ENCODE data around the gene C13orf46. TPM values are rescaled to one million over a fixed set of nuclear protein-coding genes. Genes with fewer than 3 reads are reported as not detected.

The C13orf46 gene
- total and polyA plus RNA-seq, 10 of the 15 experiments (the other 5 are each of a cell fraction or from before 2014, with no cell fraction given) = 0.01 to 0.18 (median 0.09) TPM; not detected in 6

DNA sequence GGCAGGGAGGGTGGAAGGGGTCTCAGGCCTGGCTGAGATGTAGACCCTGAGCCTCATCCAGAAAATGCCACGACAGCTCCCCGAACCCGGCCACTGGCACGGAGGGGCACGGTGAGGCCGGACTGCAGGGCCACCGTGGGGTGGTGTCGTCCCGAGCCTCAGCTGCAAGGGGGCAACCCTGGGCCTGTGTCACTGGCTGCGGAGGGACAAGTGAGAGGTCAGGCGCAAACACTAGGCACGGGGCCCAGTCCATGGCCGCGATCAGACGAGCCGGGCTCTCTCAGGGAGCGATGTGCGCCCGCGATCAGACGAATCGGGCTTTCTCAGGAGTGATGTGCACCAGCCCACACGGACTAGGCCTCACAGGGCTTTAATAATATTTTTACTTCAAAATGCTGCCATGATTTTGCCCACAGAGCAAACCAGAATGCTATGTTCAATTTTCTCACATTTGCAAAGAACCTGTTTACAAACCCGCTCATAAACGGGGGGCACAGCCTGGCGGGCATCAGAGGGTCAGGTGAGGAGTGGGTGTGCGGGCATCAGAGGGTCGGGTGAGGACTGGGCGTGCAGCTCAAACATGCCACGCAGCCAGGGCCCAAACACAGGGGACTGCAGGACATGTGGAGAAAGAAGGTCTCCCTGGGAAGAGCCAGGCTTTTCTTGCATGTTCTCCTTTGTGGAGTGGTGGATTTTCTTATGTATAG, 42.6 kb upstream of the C13orf46 start (continued):
- TF ChIP-seq, protein P1, sequence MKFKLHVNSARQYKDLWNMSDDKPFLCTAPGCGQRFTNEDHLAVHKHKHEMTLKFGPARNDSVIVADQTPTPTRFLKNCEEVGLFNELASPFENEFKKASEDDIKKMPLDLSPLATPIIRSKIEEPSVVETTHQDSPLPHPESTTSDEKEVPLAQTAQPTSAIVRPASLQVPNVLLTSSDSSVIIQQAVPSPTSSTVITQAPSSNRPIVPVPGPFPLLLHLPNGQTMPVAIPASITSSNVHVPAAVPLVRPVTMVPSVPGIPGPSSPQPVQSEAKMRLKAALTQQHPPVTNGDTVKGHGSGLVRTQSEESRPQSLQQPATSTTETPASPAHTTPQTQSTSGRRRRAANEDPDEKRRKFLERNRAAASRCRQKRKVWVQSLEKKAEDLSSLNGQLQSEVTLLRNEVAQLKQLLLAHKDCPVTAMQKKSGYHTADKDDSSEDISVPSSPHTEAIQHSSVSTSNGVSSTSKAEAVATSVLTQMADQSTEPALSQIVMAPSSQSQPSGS (IDR thresholded peaks at IDR 0.05; ENCODE audit: low read length) = no peak
- TF ChIP-seq BRCA1 (IDR thresholded peaks at IDR 0.05; ENCODE audit: low read depth, low read length) (no peak), SIX5 (IDR thresholded peaks at IDR 0.05; ENCODE audit: low read depth, low read length, severe bottlenecking) (no peak), SMAD1 (IDR thresholded peaks at IDR 0.05; ENCODE audit: low read depth, partially characterized antibody) (no peak), CHD2 (IDR thresholded peaks at IDR 0.05; ENCODE audit: borderline replicate concordance, low read depth, low read length) (no peak), NR2C2 (IDR thresholded peaks at IDR 0.05; ENCODE audit: borderline replicate concordance, control insufficient read depth, insufficient read length, low read depth) (no peak)
- TF ChIP-seq, protein P2, sequence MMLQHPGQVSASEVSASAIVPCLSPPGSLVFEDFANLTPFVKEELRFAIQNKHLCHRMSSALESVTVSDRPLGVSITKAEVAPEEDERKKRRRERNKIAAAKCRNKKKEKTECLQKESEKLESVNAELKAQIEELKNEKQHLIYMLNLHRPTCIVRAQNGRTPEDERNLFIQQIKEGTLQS (IDR thresholded peaks at IDR 0.05; ENCODE audit: borderline replicate concordance, extremely low read depth, low read depth, low read length) = no peak
- TF ChIP-seq, protein P3, sequence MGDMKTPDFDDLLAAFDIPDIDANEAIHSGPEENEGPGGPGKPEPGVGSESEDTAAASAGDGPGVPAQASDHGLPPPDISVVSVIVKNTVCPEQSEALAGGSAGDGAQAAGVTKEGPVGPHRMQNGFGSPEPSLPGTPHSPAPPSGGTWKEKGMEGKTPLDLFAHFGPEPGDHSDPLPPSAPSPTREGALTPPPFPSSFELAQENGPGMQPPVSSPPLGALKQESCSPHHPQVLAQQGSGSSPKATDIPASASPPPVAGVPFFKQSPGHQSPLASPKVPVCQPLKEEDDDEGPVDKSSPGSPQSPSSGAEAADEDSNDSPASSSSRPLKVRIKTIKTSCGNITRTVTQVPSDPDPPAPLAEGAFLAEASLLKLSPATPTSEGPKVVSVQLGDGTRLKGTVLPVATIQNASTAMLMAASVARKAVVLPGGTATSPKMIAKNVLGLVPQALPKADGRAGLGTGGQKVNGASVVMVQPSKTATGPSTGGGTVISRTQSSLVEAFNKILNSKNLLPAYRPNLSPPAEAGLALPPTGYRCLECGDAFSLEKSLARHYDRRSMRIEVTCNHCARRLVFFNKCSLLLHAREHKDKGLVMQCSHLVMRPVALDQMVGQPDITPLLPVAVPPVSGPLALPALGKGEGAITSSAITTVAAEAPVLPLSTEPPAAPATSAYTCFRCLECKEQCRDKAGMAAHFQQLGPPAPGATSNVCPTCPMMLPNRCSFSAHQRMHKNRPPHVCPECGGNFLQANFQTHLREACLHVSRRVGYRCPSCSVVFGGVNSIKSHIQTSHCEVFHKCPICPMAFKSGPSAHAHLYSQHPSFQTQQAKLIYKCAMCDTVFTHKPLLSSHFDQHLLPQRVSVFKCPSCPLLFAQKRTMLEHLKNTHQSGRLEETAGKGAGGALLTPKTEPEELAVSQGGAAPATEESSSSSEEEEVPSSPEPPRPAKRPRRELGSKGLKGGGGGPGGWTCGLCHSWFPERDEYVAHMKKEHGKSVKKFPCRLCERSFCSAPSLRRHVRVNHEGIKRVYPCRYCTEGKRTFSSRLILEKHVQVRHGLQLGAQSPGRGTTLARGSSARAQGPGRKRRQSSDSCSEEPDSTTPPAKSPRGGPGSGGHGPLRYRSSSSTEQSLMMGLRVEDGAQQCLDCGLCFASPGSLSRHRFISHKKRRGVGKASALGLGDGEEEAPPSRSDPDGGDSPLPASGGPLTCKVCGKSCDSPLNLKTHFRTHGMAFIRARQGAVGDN (IDR thresholded peaks at IDR 0.05) = no peak
